ENCODE results near the gene PARD3. TPM values are rescaled to one million over a fixed set of nuclear protein-coding genes. Genes with fewer than 3 reads are reported as not detected.

PARD3 gene
- total and polyA plus RNA-seq, 2 donors (not counting 3 experiments of a cell fraction or from before 2014, with no cell fraction given): 7.3 to 24.1 TPM

GRCh38 chr10:34606890-34607289, 208.2 kb downstream of the PARD3 start:
- FAIRE-seq: no peak
- no peaks in the 10 kb centered on the region for H3K9me1 ChIP-seq (replicated peaks; ENCODE audit: control insufficient read depth, extremely low read depth, insufficient read depth, low read length)
- ChIA-PET POLR2A (no interaction called here), CTCF (interaction anchor here (0.7 to 0.9 kb wide), 5 partner anchors 13 to 1275 kb away, joined by 3 to 4 read pairs (median 3); no protein-coding TSS in a partner anchor)
- no peaks in the 10 kb centered on the region for H3K36me3 ChIP-seq (ENCODE audit: control insufficient read depth in 2 of 2, extremely low read depth in 1 of 2, insufficient read depth in 2 of 2, low read length in 2 of 2)
- no TSS peak for BruUV-seq (replicated peaks)
- no peaks in the 10 kb centered on the region for H3K9me3 ChIP-seq (replicated peaks; ENCODE audit: control insufficient read depth, insufficient read depth, low read length)
- H3K79me2 ChIP-seq (ENCODE audit: control insufficient read depth, insufficient read depth, low read length): no peaks in the 10 kb centered on the region
- intact Hi-C loops (cut with micrococcal nuclease): no loop called here
- dilution Hi-C loops (cut with MboI; ENCODE audit: extremely low pct_ligation_motif_present, low sequenced_read_pairs): no loop called here
- H3K4me3 ChIP-seq (replicated peaks in 1 of 3; ENCODE audit: insufficient read depth in 1 of 3, low read depth in 1 of 3, low read length in 3 of 3): no peak overlapping the region
- no peak for TF ChIP-seq MAX (IDR thresholded peaks at IDR 0.05; ENCODE audit: insufficient read depth, insufficient read length)
- no peak for TF ChIP-seq MYC (IDR thresholded peaks at IDR 0.05; ENCODE audit: low read depth, low read length)
- TF ChIP-seq GATA2 (IDR thresholded peaks at IDR 0.05; ENCODE audit: insufficient read depth, insufficient read length, low read depth, low read length): no peak
- TF ChIP-seq EZH2 (IDR thresholded peaks at IDR 0.05; ENCODE audit: borderline replicate concordance, low read depth, low read length, severe bottlenecking): no peak
- no peak for TF ChIP-seq CTCF (IDR thresholded peaks at IDR 0.05; ENCODE audit: extremely low read depth in 1 of 2, insufficient read depth in 1 of 2, low read depth in 1 of 2, low read length in 2 of 2)
- no peak for TF ChIP-seq FOS (IDR thresholded peaks at IDR 0.05; ENCODE audit: borderline replicate concordance, insufficient read depth, low read length)
- no peak for TF ChIP-seq POLR2AphosphoS5 (IDR thresholded peaks at IDR 0.05; ENCODE audit: insufficient read depth, low read depth, low read length)
- TF ChIP-seq JUN (IDR thresholded peaks at IDR 0.05; ENCODE audit: borderline replicate concordance, insufficient read depth, insufficient read length, low read depth): no peak
- no peak for TF ChIP-seq POLR2A (IDR thresholded peaks at IDR 0.05; ENCODE audit: low read depth, low read length)
- no peaks in the 10 kb centered on the region for H4K20me1 ChIP-seq (replicated peaks; ENCODE audit: control insufficient read depth, extremely low read depth, insufficient read depth, low read length)
- no peaks in the 10 kb centered on the region for H3K27me3 ChIP-seq (ENCODE audit: control insufficient read depth in 2 of 2, insufficient read depth in 2 of 2, low read length in 2 of 2)
- no peak overlapping the region for H2AFZ ChIP-seq (ENCODE audit: low read depth, low read length)
- H3K27ac ChIP-seq (ENCODE audit: insufficient read depth, low read depth, low read length): no peak overlapping the region
- H3K4me1 ChIP-seq (ENCODE audit: control insufficient read depth, extremely low read depth, insufficient read depth, low read length): peaks cover 4% of the 10 kb centered on the region
- no peak overlapping the region for H3K4me2 ChIP-seq (ENCODE audit: insufficient read depth, low read length)
- DNase-seq (ENCODE audit: low read depth, low spot score): no peak
- no peak overlapping the region for H3K9ac ChIP-seq (replicated peaks; ENCODE audit: extremely low read depth, insufficient read depth, low read length)
